NCI-H1436 (cell line): ENCODE measurements around the gene ORAI2.
"Not testable (repeated sequence)": the region's sequence is repeated elsewhere in the genome, so short reads cannot be mapped to it uniquely, and the experiment has no call there.

ENCODE experiments used
- DNase-seq: peaks from one replicate; lab custom pipeline; 2025; lab: John Stamatoyannopoulos, UW

The ORAI2 gene

GRCh38 chr7:102503141-102503540 is 69.8 kb downstream of the ORAI2 start:
- DNase-seq: not testable (repeated sequence)

GRCh38 chr7:102505298-102506185 is 72.2 kb downstream of the ORAI2 start:
- DNase-seq: not testable (repeated sequence)
